ENCODE results near the gene RAB40C.

- TF ChIP-seq SIN3A (IDR thresholded peaks at IDR 0.05; ENCODE audit: borderline replicate concordance, insufficient read depth, low read length) (no peak), REST (IDR thresholded peaks at IDR 0.05; ENCODE audit: insufficient read depth in 1 of 2, low read depth in 2 of 2, low read length in 2 of 2) (no peak), POLR2AphosphoS5 (IDR thresholded peaks at IDR 0.05; ENCODE audit: low read depth, low read length) (no peak), TAF1 (IDR thresholded peaks at IDR 0.05; ENCODE audit: borderline replicate concordance, insufficient read depth, low read length) (no peak)
Measured at GRCh38 chr16:544517-544916, 45.3 kb upstream of the RAB40C start.
